MM.1S (cell line): ENCODE data around the gene ADCY6.

ENCODE experiments used
- DNase-seq: peaks from one replicate; pipeline ENCODE4 v3.0.0-alpha.2; 2015
- H2AFZ ChIP-seq: fragments of 300-600 bp; sonication (generic); 2 replicates; pipeline ENCODE4 v1.6.0; 2016; ENCODE audit warnings: antibody characterized with exemption, low read length
- H3F3A ChIP-seq: fragments of 300-600 bp; sonication (generic); 2 replicates; pipeline ENCODE4 v1.6.1; 2016; ENCODE audit warnings: mild to moderate bottlenecking, antibody characterized with exemption, low read length, moderate library complexity, mixed read lengths; ENCODE audit not compliant: insufficient read depth
- H3K27ac ChIP-seq: fragments of 300-600 bp; sonication (generic); 2 replicates; pipeline ENCODE4 v1.5.1; 2016; ENCODE audit warnings: mild to moderate bottlenecking, low read length
- H3K27me3 ChIP-seq: fragments of 300-600 bp; sonication (generic); replicated peaks from 2 replicates; pipeline ENCODE4 v1.6.0; 2016; ENCODE audit warnings: low read length; ENCODE audit not compliant: insufficient read depth
- H3K36me3 ChIP-seq: fragments of 300-600 bp; sonication (generic); replicated peaks from 2 replicates; pipeline ENCODE4 v1.6.1; 2016; ENCODE audit warnings: mild to moderate bottlenecking, low read length, mixed read lengths; ENCODE audit not compliant: insufficient read depth
- H3K4me1 ChIP-seq: fragments of 300-600 bp; sonication (generic); 2 replicates; pipeline ENCODE4 v1.6.1; 2016; ENCODE audit warnings: low read length, mixed read lengths
- H3K4me2 ChIP-seq: fragments of 300-600 bp; sonication (generic); 2 replicates; pipeline ENCODE4 v1.6.0; 2016; ENCODE audit warnings: low read depth, low read length
- H3K4me3 ChIP-seq: fragments of 300-600 bp; sonication (generic); 2 replicates; pipeline ENCODE4 v1.5.1; 2016; ENCODE audit warnings: low read length, mixed read lengths
- H3K79me2 ChIP-seq: fragments of 300-600 bp; sonication (generic); 2 replicates; pipeline ENCODE4 v1.6.1; 2016; ENCODE audit warnings: mixed run types, low read length, mixed read lengths
- H3K9ac ChIP-seq: fragments of 300-600 bp; sonication (generic); 2 replicates; pipeline ENCODE4 v1.6.1; 2016; ENCODE audit warnings: low read length, mixed read lengths
- H3K9me2 ChIP-seq: fragments of 300-600 bp; sonication (generic); replicated peaks from 2 replicates; pipeline ENCODE4 v1.6.1; 2016; ENCODE audit warnings: mild to moderate bottlenecking, low read length, mixed read lengths; ENCODE audit not compliant: insufficient read depth
- H3K9me3 ChIP-seq: fragments of 300-600 bp; sonication (generic); replicated peaks from 2 replicates; pipeline ENCODE4 v1.6.1; 2016; ENCODE audit warnings: mild to moderate bottlenecking, low read length, mixed read lengths; ENCODE audit not compliant: insufficient read depth
- H4K20me1 ChIP-seq: fragments of 300-600 bp; sonication (generic); 2 replicates; pipeline ENCODE4 v1.6.1; 2016; ENCODE audit warnings: mild to moderate bottlenecking, low read length, moderate library complexity, mixed read lengths; ENCODE audit not compliant: insufficient read depth
- EZH2 ChIP-seq: fragments of 300-600 bp; sonication (generic); optimal IDR thresholded peaks from 2 replicates; pipeline ENCODE3; 2017; ENCODE audit warnings: low read depth, mild to moderate bottlenecking, antibody characterized with exemption, low read length, mixed read lengths
- EZH2phosphoT487 ChIP-seq: fragments of 300-600 bp; sonication (generic); IDR thresholded peaks from 2 replicates; pipeline ENCODE4 v1.6.1; 2018; ENCODE audit warnings: antibody characterized with exemption, low read length
- TF ChIP-seq, protein P1 (sequence below): fragments of 300-600 bp; sonication (generic); IDR thresholded peaks from 2 replicates; pipeline ENCODE4 v1.5.1; 2016; ENCODE audit warnings: antibody characterized with exemption, low read length, mixed read lengths

The ADCY6 gene

DNA sequence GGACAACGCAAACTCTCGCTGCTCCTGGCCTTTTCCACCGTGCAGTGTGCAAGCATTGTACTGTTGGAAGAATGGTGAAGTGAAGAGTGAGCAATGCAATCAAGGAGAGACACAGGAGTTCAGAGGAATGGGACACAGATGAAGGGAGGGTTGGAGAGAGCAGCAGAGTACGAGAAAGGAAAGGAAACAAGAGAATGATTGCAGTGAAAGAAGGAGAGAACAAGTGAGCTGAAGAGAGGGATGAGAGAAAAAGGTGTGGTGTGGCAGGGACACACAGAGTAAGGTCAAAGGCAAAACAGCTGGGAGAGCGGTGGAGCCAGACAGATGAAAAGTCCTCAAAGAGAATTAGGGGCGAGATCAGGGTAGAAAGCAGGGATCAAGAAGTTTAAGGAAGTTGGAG, 42.4 kb upstream of the ADCY6 start:
- Histone ChIP-seq H3K4me2 (no peak overlapping the region), H3K27me3 (no peaks in the 10 kb centered on the region), H3K79me2 (no peaks in the 10 kb centered on the region), H3K36me3 (peaks cover 13% of the 10 kb centered on the region), H4K20me1 (no peaks in the 10 kb centered on the region), H3K9ac (no peak overlapping the region), H3F3A (no peaks in the 10 kb centered on the region), H2AFZ (no peak overlapping the region), H3K9me2 (no peaks in the 10 kb centered on the region), H3K4me1 (no peaks in the 10 kb centered on the region), H3K27ac (no peak overlapping the region), H3K4me3 (no peak overlapping the region), H3K9me3 (no peaks in the 10 kb centered on the region)
- TF ChIP-seq EZH2 = no peak
- TF ChIP-seq, protein P1, sequence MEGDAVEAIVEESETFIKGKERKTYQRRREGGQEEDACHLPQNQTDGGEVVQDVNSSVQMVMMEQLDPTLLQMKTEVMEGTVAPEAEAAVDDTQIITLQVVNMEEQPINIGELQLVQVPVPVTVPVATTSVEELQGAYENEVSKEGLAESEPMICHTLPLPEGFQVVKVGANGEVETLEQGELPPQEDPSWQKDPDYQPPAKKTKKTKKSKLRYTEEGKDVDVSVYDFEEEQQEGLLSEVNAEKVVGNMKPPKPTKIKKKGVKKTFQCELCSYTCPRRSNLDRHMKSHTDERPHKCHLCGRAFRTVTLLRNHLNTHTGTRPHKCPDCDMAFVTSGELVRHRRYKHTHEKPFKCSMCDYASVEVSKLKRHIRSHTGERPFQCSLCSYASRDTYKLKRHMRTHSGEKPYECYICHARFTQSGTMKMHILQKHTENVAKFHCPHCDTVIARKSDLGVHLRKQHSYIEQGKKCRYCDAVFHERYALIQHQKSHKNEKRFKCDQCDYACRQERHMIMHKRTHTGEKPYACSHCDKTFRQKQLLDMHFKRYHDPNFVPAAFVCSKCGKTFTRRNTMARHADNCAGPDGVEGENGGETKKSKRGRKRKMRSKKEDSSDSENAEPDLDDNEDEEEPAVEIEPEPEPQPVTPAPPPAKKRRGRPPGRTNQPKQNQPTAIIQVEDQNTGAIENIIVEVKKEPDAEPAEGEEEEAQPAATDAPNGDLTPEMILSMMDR = no peak
- TF ChIP-seq EZH2phosphoT487 = no peak
- no peak for DNase-seq

DNA sequence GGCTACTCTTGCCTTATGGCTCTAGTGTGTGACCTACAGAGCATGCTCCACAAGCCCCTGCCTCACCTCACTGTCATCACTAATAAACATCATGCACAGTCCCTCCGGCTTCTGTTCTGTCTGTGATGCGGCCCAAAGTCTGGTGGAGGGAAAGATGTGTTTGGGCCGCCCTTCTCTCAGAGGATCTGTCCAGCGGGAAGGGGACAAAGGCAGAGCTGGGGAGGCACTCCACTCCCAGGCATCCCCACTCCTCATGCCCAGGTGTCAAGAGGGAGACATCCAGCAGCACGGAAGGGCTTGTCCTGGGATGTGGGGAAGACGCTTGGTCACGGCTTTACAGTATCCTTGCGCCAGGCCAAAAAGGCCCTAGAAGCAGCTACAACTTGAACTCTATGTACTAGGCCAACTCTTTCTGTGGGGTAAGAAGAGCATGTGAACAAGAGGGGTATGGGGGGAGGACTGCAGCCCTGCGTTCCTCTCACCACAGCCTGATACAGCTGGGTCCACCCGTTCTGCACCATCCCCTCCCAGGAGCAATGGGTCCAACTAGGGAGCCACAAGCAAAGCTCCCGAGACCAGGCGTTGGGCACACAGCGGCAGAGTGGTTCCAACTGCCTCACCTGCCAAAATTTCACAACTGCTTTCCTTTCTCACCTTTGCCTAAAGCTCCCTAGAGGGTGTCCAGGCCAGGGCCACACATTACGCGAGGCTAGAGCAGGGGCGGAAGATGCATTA, 40.1 kb upstream of the ADCY6 start:
- Histone ChIP-seq H3K79me2 (no peaks in the 10 kb centered on the region), H3K9ac (no peak overlapping the region), H3K9me2 (no peaks in the 10 kb centered on the region), H3F3A (peaks cover under 1% of the 10 kb centered on the region; the same call in 1 of the 2 replicates), H3K27me3 (no peaks in the 10 kb centered on the region), H3K27ac (no peak overlapping the region), H3K36me3 (peaks cover 13% of the 10 kb centered on the region), H3K4me2 (no peak overlapping the region), H3K4me1 (peaks cover 5% of the 10 kb centered on the region), H3K9me3 (no peaks in the 10 kb centered on the region), H4K20me1 (no peaks in the 10 kb centered on the region), H2AFZ (no peak overlapping the region), H3K4me3 (no peak overlapping the region)
- TF ChIP-seq, protein P1 = no peak
- TF ChIP-seq EZH2 = no peak
- TF ChIP-seq EZH2phosphoT487 = no peak
- no peak for DNase-seq

DNA sequence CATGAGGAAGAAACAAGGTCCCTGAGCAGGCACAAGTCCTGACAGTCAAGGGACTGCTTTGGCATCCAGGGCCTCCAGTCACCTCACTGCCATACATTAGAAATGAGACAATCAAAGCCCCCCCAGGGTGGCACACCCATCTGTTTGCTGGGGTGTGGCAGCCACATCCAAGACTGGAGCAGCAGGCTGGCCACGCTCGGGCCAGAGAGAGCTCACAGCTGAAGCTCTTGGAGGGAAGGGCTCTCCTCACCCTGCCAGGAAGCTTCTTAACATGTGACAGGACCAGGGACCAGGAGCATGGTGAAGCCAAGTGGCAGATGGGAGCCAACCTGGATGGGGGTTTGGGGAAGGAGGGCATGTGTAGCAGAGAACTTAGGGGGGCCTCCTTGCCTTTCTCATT, 39.4 kb upstream of the ADCY6 start:
- no peaks in the 10 kb centered on the region for H3K79me2 ChIP-seq
- H3K36me3 ChIP-seq = peaks cover 10% of the 10 kb centered on the region
- H3K27ac ChIP-seq = no peak overlapping the region
- H3K27me3 ChIP-seq = no peaks in the 10 kb centered on the region
- peaks cover 11% of the 10 kb centered on the region for H3K4me1 ChIP-seq
- no peak overlapping the region for H2AFZ ChIP-seq
- H3K9me2 ChIP-seq = no peaks in the 10 kb centered on the region
- H3K4me3 ChIP-seq = no peak overlapping the region
- TF ChIP-seq, protein P1 = no peak
- TF ChIP-seq EZH2phosphoT487 = no peak
- no peak for TF ChIP-seq EZH2
- no peak overlapping the region for H3K4me2 ChIP-seq
- no peaks in the 10 kb centered on the region for H3K9me3 ChIP-seq
- no peaks in the 10 kb centered on the region for H4K20me1 ChIP-seq
- peaks cover 4% of the 10 kb centered on the region; the same call in 1 of the 2 replicates for H3F3A ChIP-seq
- no peak overlapping the region for H3K9ac ChIP-seq
- no peak for DNase-seq
